NT2/D1 (cell line): ENCODE data around the gene PSTPIP2.

Source experiments
- SUZ12 ChIP-seq: IDR thresholded peaks from 2 replicates; pipeline ENCODE4 v1.6.1; 2011; ENCODE audit not compliant: insufficient read length, insufficient read depth; ENCODE audit errors: extremely low read depth
- YY1 ChIP-seq: IDR thresholded peaks from 2 replicates; pipeline ENCODE4 v1.6.1; 2011; ENCODE audit not compliant: insufficient read length, insufficient read depth
- ZNF274 ChIP-seq: IDR thresholded peaks from 2 replicates; pipeline ENCODE4 v1.6.1; 2011; ENCODE audit warnings: mild to moderate bottlenecking, low read depth, low read length

- TF ChIP-seq ZNF274 (no peak), SUZ12 (no peak), YY1 (no peak)
Observed at GRCh38 chr18:46007165-46007564, 64.9 kb downstream of the PSTPIP2 start.
